HG03520 (cell line): ENCODE results near the gene DMKN.

Experiments
- ATAC-seq: cut with Tn5 transposase; IDR thresholded peaks from one replicate; pipeline ENCODE4 v1.9.1; 2021; ENCODE audit warnings: mild to moderate bottlenecking, moderate library complexity; ENCODE audit not compliant: unreplicated experiment

DMKN gene

GRCh38 chr19:35528218-35529038 is 15.0 kb upstream of the DMKN start, which contains the start of gene SBSN:
Gene SBSN, minus strand, starts transcription at chr19:35528311. Its CDS starts 30 bp downstream, at chr19:35528281.
- ATAC-seq: no peak

- ATAC-seq: no peak
Observed at GRCh38 chr19:35525873-35526272, 12.4 kb upstream of the DMKN start.

- ATAC-seq: no peak
Observed at GRCh38 chr19:35524181-35524837, 10.9 kb upstream of the DMKN start.

- no peak for ATAC-seq
Observed at GRCh38 chr19:35522745-35523327, 9.4 kb upstream of the DMKN start.

GRCh38 chr19:35521124-35521743 is 7.8 kb upstream of the DMKN start:
- ATAC-seq: no peak

GRCh38 chr19:35519291-35519690 is 5.8 kb upstream of the DMKN start:
- ATAC-seq: no peak

- no peak for ATAC-seq
Observed at GRCh38 chr19:35518313-35518712, 4.9 kb upstream of the DMKN start.

- no peak for ATAC-seq
Observed at GRCh38 chr19:35517342-35517741, 3.9 kb upstream of the DMKN start.

GRCh38 chr19:35516310-35516709 is 2.9 kb upstream of the DMKN start:
- no peak for ATAC-seq

GRCh38 chr19:35514282-35514809 is 897 bp upstream of the DMKN start:
- no peak for ATAC-seq

GRCh38 chr19:35512831-35513627 is 420 bp downstream of the DMKN start:
- ATAC-seq: no peak

GRCh38 chr19:35511337-35511736 is 2.1 kb downstream of the DMKN start:
- ATAC-seq: no peak

- no peak for ATAC-seq
Observed at GRCh38 chr19:35510626-35510964, 2.9 kb downstream of the DMKN start.

- no peak for ATAC-seq
Observed at GRCh38 chr19:35509861-35510625, 3.4 kb downstream of the DMKN start.

GRCh38 chr19:35509018-35509652 is 4.3 kb downstream of the DMKN start:
- ATAC-seq: no peak

- no peak for ATAC-seq
Observed at GRCh38 chr19:35508129-35508528, 5.3 kb downstream of the DMKN start.

GRCh38 chr19:35507561-35507960 is 5.9 kb downstream of the DMKN start:
- no peak for ATAC-seq

GRCh38 chr19:35506011-35506410 is 7.4 kb downstream of the DMKN start:
- no peak for ATAC-seq

- no peak for ATAC-seq
Observed at GRCh38 chr19:35502751-35503150, 10.7 kb downstream of the DMKN start.
